Stimulated activated CD4-positive, alpha-beta T cell treated with anti-CD3 and anti-CD28 coated beads, Interleukin-15, amount 100 ng/mL, for 1 hour (primary cell): ENCODE data around the gene RIOK3.
A peak's percentile ranks its signal among the peaks of the same experiment; 100 is the strongest.
"Not testable (repeated sequence)": the region's sequence is repeated elsewhere in the genome, so short reads cannot be mapped to it uniquely, and the experiment has no call there.

ENCODE experiments used
- DNase-seq, 2 donors: peaks; one replicate each; pipeline ENCODE4 v3.0.0-alpha.2; 2020; ENCODE audit warnings: low read depth in 1 of 2, low spot score in 1 of 2

The RIOK3 gene

DNA sequence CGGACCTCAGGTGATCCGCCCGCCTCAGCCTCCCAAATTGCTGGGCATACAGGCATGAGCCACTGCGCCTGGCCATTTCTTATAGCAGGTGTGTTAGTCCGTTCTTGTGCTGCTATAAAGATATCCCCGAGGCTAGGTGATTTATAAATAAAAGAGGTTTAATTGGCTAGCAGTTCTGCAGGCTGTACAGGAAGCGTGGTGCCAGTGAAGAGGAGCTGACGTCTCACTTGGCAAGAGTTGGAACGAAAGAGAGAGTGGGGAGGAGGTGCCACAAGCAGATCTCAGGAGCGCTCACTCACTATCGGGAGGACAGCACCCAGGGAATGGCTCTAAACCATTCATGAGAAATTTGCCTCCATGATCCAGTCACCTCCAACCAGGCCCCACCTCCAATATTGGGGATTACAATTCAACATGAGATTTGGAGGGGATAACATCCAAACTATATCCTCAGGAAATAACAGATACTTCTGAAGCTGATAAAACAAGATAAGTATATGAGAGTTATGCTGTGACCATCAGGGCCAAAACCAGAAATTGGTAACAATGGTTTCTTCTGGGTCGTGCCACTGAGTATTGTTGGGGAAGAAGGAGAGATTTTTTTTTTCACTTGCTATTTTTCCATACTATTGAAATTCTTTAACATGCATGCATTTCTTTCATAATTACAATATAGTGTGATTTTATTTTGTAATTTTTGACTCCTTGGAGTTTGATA is 42.8 kb downstream of the RIOK3 start:
- no peak for DNase-seq

DNA sequence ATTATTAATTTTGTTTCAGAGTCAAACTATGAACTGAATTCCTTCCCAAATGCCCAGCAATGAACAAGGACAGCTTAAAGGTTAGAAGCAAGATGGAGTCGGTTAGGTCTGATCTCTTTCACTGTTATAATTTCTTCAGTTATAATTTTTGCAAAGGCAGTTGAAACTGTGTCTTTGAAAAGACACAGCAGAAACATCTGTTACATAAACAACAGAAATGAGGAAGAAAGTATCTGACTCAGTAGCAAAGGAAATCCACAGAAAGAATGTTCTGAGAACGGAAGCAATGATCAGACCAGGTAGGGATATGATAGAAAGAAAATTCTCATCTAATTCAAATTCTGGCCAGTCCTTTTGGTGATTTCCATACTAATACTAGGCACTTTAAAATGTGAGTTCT is 45.0 kb downstream of the RIOK3 start:
- no peak for DNase-seq

DNA sequence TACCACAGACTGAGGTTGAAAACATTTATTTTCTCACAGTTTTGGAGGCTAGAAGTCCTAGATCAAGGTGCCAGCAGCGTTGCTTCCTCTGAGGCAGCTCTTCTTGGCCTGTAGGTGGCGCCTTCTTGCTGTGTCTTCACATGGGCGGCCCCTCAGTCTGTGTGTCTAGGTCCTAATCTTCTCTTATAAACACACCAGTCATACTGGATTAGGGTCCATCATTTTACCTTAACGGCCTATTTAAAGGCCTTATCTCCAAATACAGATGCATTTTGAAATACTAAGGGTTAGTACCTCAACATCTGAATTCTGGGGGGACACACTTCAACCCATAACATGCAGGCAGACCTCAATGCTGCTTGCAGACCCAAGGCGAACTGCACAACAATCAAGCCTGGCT is 45.8 kb downstream of the RIOK3 start:
- DNase-seq = peak; percentile 32 to 42

DNA sequence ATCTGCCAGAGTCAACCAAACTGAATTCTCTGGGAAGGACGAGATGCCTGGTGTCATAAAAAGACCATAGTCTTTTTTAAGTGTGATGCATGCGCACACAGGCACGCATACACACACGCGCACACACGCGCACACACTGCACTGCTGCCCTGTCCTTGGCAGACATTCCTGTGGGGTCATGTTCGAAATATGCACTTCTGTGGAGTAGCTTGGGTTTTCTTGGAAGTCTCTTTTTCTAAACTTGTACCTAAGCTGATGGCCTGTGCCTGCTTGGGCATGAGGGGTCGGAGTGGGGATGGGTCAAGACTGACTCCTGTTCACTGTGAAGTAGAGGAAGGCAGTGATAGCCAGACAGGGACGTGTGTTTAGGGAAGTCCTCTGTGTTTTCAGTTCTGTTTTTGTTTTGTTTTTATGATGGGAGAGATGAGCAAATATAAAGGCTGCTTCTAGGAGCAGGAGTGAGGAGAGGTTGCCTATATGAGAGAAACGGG is 46.2 kb downstream of the RIOK3 start:
- no peak for DNase-seq

DNA sequence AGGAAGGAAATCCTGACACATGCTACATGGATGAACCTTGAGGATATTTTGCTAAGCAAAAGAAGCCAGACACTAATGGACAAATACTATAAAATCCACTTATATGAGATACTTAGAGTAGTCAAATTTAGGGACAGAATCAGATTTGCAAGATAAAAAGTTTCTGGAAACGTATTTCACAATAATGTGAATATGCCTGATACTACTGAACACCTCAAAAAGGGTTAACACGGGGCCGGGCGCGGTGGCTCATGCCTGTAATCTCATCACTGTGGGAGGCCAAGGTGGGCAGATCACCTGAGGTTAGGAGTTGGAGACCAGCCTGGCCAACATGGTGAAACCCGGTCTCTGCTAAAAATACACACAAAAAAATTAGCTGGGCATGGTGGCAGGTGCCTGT is 48.5 kb downstream of the RIOK3 start:
- no peak for DNase-seq

DNA sequence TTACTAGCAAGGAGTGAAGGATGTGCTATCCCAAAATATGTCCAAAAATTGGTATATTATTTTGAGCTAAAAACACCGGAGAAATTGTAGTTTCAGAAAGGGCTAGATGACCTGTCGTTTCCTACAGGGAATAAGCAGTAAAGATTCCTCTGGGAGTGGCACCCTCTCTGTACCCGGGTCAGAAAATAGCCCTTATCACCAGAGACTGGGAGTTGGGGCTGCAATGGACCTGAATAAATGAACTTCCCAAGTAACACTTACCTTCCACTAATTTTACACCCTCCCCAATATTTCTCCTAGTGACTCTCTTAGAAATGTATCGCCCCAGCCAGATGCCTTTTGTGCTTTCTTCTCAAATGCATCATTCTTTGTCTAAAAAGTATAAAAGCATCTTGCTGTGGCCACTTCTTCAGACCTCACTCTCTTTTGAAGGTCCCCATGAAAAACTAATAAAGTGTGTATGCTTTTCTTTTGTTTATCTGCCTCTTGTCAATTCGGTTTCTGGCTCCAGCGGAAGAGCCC is 49.5 kb downstream of the RIOK3 start:
- no peak for DNase-seq

DNA sequence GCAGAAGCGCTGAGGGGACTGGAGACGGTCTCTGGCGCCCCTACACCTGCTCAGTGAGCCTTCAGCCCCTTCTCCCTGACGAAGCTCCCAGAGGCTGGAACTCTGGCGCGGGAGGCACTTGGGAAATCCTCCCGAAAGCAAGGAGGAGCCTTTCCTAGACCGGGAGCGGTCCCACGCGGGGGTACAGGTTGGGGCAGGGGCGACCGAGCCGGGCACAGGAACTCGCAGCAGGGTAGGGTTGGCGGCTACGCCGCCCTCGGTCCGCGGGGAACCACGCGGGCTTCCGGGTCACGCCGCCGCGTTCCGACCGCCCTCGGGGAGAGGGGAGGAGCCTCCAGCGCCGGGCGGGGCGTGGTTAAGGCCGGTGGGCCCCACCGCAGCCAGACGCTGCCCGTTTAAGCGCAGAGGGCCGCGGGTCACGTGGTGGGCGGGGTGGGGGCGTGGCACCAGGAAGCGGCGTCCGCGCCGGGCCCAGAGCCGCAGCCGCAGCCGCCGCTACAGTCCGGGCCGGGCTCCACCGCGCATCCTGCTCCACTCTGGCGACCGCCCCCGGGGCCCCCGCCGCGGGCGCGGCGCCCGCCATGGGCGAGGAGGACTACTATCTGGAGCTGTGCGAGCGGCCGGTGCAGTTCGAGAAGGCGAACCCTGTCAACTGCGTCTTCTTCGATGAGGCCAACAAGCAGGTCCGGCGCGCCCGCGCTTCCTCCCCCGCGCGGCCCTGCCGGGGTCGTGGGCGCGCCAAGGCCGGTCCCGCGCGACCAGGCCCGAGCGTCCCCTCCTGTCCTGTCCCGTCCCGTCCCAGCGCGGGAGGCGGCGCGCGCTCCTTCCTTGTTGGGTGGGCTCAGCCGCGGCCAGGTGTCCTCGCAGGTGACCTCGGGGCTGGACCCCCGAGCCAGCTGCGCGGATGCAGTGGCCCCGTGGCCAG is 50.2 kb downstream of the RIOK3 start, which contains the start of gene RMC1:
RMC1 (plus strand) TSS at position 474 of the 925 bp plus-strand sequence; CDS start at position 582, 108 bp downstream.
- peak; percentile 98 to 99 for DNase-seq

DNA sequence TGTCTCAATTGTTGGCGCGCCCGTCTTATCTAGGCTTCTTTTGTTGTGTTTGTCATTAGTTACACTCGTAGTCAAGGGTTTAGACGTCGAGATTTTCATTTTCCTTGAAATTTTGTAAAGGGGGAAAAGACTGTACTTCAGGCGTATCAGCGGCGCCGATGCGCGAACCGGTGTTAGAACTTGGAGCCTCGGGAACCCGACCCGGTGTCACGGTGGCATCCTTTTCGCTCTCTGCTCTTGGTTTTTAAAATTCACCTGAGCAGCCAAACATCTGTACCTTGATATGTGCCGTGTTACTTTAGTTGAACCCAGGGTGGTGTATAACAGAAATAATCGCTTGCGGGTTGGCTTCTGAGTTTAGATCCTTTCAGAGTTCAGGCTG is 50.9 kb downstream of the RIOK3 start:
- no peak for DNase-seq

DNA sequence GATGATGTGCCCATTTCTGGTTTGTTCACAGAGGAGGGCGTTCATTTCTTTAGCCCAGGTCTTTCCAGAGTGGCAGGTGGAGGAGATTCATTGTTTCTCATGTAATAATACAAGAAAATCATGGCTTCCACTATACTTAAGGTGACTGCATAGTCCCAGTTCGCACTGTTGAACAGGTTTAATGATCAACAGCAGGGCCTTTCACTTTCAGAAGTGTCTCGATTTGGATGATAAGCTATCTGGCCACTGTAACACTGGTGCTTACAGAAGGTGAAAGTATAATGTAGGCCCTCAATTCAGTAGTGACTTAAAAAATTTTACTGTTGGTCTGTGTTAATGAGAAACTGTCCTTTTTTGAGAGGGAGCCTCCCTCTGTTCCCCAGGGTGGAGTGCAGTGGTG is 51.6 kb downstream of the RIOK3 start:
- no peak for DNase-seq

DNA sequence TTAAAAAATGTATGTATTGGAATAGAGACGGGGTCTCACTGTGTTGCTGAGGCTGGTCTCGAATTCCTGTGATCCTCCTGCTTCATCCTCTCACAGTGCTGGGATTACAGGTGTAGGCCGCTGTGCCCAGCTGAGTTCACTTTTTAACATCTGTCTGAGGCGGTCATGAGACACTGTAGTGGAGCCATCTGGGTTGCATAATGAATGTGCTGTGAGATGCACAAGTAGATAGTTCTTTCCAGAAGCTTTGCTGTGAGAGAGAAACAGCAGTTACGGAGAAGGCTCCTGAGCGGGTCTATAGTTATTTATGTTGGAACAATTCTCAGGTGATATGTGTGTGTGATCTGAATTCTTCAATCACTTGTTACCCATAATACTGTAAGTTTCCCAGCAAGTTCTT is 53.3 kb downstream of the RIOK3 start:
- no peak for DNase-seq

DNA sequence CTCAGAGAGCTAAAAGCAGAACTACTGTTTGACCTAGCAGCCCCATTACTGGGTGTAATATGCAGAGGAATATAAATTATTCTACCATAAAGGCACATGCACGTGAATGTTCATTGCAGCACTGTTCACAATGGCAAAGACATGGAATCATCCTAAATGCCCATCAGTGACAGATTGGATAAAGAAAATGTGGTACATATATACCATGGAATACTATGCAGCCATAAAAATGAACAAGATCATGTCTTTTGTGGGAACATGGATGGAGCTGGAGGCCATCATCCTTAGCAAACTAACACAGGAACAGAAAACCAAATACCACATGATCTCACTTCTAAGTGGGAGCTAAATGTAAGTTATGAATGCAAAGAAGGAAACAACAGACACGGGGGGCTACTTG is 57.8 kb downstream of the RIOK3 start:
- DNase-seq = not testable (repeated sequence)

DNA sequence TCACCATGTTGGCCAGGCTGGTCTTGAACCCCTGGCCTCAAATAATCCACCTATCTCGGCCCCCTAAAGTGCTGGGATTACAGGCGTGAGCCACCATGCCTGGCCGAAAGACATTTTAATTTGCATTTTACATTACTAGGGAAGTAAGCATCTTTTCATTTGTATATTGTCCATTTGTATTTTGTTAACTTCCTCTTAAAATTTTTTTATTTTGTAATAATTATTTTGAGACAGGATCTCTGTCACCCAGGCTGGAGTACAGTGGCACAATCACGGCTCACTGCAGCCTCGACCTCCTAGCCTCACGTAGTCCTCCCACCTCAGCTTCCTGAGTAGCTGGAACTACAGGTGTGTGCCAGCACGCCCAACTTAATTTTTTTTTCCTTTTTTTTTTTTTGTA is 59.1 kb downstream of the RIOK3 start:
- not testable (repeated sequence) for DNase-seq

DNA sequence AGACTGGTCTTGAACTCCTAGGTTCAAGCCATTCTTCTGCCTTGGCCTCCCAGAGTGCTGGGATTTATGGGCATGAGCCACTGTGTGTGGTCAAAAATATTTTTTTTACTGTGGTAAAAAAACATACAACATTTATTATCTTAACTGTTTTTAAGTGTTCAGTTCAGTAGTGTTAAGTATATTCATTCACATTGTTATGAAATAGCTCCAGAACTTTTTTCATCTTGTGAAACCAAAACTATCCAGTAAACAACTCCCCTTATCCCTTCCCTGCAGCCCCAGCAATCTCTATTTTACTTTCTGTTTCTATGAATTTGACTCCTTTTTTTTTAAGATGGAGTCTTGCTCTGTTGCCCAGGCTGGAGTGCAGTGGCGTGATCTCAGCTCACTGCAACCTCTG is 59.6 kb downstream of the RIOK3 start:
- DNase-seq = no peak

DNA sequence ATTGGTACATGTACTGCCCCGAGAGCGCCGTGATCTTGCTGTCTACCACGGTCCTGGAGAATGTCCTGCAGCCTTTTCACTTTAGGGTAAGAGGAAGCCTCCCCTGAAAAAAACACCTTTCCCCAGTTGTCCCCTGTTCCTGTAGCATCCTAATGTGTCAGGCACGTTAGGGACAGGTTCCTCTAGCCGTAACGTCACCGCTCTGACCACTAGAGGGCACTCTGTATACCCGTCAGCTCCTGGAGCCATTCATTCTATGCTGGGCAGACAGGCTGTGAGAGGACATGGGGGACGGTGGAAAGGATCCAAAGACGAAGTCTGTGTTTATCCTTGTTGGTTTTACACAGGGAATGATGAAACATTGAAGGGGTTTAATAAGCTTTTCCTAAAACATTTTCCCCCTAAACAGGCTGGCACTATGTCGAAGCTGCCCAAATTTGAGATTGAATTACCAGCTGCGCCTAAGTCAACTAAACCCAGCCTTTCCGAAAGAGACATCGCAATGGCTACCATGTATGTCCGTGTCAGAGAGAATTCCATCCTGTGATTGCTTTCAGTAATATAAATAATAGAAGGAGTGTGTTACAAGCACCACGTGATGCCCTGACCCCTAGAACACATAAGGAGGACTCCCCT is 62.9 kb downstream of the RIOK3 start:
- peak; percentile 42 to 49 for DNase-seq

DNA sequence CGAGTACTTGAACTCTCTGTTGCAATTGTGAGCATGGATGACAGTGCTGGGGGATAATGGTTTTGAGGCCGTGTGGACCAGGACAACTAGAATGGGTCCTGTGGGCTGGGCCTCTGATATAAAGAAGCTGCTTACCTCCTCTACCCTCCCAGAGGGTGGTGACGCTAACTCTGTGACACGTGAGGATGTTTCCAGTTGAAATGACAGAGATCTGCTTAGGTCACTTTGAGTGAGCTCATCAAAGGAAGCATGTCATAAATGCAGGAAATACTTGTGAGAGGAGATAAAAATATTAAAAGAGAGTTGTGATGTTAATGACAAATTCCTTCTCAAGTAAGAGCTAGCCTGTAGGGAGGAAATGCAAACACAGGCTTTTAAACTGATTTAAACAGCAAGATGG is 66.6 kb downstream of the RIOK3 start:
- no peak for DNase-seq

DNA sequence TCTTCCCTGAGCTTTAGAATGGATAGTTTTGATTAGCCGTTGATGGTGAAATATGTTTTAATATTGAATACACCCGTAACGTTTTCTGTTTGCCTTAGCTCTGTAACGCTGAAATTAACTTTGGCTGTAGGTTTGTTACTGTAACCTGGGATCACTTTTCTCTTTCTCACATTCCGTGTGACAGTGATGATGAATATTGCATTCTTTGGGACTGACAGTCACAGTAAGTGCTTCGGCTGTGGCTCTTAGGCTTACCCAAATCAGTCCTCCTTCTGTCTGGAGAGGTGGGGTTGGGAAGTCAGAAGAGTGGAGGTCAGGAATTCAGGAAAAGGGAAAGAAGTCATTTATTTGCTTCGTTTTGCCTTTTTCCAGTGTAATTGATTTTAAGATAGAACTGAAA is 68.2 kb downstream of the RIOK3 start:
- DNase-seq = no peak

DNA sequence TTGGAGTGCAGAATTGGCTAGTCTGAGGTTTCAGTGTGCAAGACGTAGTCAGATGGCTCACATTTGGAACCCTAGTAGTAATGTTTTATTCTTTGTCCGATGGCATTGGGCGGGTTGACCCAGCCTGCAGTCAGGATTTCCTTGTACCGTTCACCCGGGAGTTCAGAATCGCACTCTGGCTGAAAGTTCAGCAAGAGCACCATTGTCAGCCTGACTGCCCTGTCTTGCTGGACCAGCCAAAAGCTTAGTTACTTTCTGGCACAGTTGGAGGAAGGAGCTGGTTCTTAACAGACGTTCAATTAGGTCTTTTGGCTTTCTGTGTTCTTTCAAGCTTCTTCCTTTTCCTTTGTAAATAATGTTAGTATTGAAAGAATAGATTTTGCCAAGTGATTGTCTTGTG is 68.8 kb downstream of the RIOK3 start:
- DNase-seq = no peak

DNA sequence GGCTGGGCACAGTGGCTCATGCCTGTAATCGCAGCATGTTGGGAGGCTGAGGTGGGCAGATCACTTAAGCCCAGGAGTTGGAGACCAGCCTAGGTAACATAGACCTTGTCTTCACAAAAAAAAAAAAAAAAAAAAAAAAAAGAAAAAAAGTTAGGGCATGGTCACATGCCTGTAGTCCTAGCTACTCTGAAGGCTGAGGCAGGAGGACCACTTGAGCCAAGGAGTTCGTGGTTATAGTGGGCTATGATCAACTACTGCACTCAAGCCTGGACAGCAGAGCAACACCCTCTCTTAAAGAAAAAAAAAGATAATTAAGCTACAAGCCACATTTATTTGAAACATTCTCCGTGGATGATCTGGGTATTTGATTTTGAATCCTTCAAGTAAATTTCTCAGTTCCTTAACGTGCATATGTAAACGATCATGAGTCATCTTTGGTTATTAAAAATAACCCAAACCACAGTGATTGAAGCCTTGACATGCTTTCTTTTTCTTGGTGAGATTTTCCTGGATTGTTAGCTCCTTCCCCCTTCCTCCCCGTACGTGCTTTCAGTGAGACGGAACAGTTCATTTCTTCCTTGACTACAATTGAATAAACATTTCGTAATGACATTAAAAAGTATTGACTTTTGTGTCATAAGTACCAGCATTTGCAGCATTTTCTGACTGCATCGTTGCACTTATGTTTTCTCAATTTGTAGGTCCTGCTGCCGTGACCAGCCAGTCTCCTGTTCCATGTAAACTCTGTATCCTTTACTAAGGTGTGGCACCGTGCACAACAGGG is 70.5 kb downstream of the RIOK3 start:
- no peak for DNase-seq

DNA sequence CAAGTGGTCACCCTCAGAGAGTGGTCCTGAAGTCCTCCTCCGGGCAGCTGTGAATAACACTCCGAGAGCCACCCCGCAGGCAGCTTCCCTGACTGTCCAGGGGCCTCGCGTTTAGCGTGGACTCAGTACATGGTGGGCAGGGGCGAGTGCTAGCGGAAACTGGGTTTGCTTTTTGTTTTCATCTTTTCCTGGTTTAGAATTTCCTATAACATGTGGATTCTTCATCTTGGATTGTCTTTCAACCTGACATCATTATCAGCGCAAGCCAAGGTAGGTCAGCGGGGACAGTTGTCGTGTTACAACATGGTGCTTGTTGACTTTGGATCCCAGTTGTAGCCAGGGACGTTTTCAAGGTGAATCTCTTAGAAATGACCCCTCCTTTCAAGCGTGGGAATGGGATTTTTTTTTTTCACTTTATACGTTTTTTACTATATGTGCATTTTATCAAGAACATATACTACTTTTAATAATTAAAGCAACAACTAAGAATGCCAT is 71.2 kb downstream of the RIOK3 start:
- no peak for DNase-seq

DNA sequence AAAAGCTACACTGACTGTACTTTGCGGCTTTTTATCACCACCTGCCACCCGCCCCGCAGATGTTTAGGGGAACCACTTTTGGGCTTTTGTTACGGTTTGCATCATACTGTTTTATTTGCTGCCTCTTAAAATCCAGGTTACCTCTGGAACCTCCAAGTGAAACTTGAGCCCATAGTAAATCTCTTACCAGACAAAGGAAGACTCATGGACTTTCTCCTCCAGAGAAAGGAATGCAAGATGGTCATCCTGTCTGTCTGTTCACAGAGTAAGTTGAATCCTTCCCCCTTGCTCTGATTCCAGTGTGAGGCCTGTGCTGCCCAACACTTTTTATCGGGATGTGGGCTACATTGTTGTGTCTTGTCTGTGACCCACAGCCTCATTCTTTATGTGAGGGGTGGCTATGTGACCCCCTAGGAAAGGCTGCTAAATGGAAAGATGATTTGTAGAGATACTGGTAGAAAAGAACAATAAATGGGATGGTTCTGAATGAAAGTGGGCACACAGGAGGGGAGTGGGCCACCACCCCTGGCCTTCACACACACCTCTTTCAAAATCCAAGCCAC is 73.5 kb downstream of the RIOK3 start:
- no peak for DNase-seq
